K562 (cell line): Measurements from ENCODE around the gene ANKRD13D. TPM values are rescaled to one million over a fixed set of nuclear protein-coding genes. Genes with fewer than 3 reads are reported as not detected.
A peak's percentile ranks its signal among the peaks of the same experiment; 100 is the strongest.

Experiments used
- ARID3B ChIP-seq: fragments of 250-450 bp; sonication (Bioruptor Pico); IDR thresholded peaks from 2 replicates; pipeline ENCODE4 v1.4.0; 2020; ENCODE audit warnings: borderline replicate concordance
- ATF3 ChIP-seq, 2 experiments: fragments of 450-650 bp in 1 of 2; sonication (generic) in 1 of 2; formaldehyde crosslinking in 1 of 2; IDR thresholded peaks in 1 of 2; conservative IDR thresholded peaks in 1 of 2; 2 replicates each; pipeline versions ENCODE4 v1.6.1 to v1.8.1; 2016 to 2023; ENCODE audit warnings: mild to moderate bottlenecking in 2 of 2, moderate library complexity in 2 of 2, inconsistent platforms in 1 of 2, missing genetic modification reagents in 1 of 2
- BMI1 ChIP-seq: fragments of 150-350 bp; IDR thresholded peaks from 2 replicates; pipeline ENCODE4 v1.6.1; 2014; ENCODE audit warnings: low read length
- CHD2 ChIP-seq: IDR thresholded peaks from 2 replicates; pipeline ENCODE4 v1.6.1; 2011; ENCODE audit warnings: low read depth, low read length
- GTF2F1 ChIP-seq: IDR thresholded peaks from 2 replicates; pipeline ENCODE4 v1.6.1; 2011; ENCODE audit warnings: low read depth, low read length, improper control_type of control experiment
- GTF3C2 ChIP-seq: IDR thresholded peaks from 3 replicates; pipeline ENCODE4 v1.6.1; 2011; ENCODE audit warnings: borderline replicate concordance, mild to moderate bottlenecking, moderate library complexity; ENCODE audit not compliant: insufficient read length; ENCODE audit errors: extremely low read depth
- HNRNPH1 ChIP-seq: fragments of 200-400 bp; formaldehyde crosslinking; optimal IDR thresholded peaks from 2 replicates; pipeline ENCODE3; 2017; ENCODE audit warnings: low read depth, mild to moderate bottlenecking, low read length, moderate library complexity
- SLC30A9 ChIP-seq: fragments of 250-450 bp; sonication (Bioruptor Pico); IDR thresholded peaks from 2 replicates; pipeline ENCODE4 v1.8.0; 2022; ENCODE audit warnings: mild to moderate bottlenecking, moderate library complexity
- TAF1 ChIP-seq: IDR thresholded peaks from 2 replicates; pipeline ENCODE4 v1.6.1; 2011; ENCODE audit warnings: mild to moderate bottlenecking, low read length, moderate library complexity; ENCODE audit not compliant: insufficient read depth, control insufficient read depth, severe bottlenecking; ENCODE audit errors: extremely low read depth
- polyA plus RNA-seq, 8 experiments: library from polyadenylated mRNA; depleted of rRNA in 4 of 8; stranded (reverse) in 5 of 8; unstranded in 3 of 8; fragments of >200 nt; fragmentation: Nextera tagmentation in 2 of 8; fragmentation: Illumina TruSeq in 1 of 8; extraction: Ambion mirVana in 2 of 8; extraction: Trizol in 1 of 8; gene quantifications; 2 replicates each; pipeline versions ENCODE4 v1.2.1 to v1.2.3, GENCODE V29; 2011 to 2014; ENCODE audit warnings: inconsistent platforms in 1 of 8, missing spikeins in 1 of 8
- total RNA-seq, 7 experiments: library from RNA; depleted of rRNA in 6 of 7; stranded (reverse); fragments of >200 nt in 6 of 7; fragmentation: Illumina TruSeq in 2 of 7; extraction: Trizol in 2 of 7; gene quantifications; 2 replicates each; pipeline versions ENCODE4 v1.2.1 to v1.2.3, GENCODE V29; 2011 to 2021; ENCODE audit warnings: low replicate concordance in 1 of 7
- TF ChIP-seq, protein P1 (sequence below): IDR thresholded peaks from 2 replicates; pipeline ENCODE4 v1.6.1; 2011; ENCODE audit not compliant: insufficient read length; ENCODE audit errors: extremely low read depth
- TF ChIP-seq, protein P2 (sequence below): fragments of 250-450 bp; sonication (Bioruptor Pico); IDR thresholded peaks from 2 replicates; pipeline ENCODE4 v1.5.0; 2021; ENCODE audit warnings: mild to moderate bottlenecking, borderline replicate concordance
- TF ChIP-seq, protein P3 (sequence below): fragments of 150-350 bp; IDR thresholded peaks from 2 replicates; pipeline ENCODE4 v1.6.1; 2014; ENCODE audit warnings: low read depth, mild to moderate bottlenecking, low read length, borderline replicate concordance

ANKRD13D gene
- total and polyA plus RNA-seq, 9 of the 15 experiments (the other 6 are each of a cell fraction or from before 2014, with no cell fraction given), result 0.94 to 40.9 (median 22.4) TPM

DNA sequence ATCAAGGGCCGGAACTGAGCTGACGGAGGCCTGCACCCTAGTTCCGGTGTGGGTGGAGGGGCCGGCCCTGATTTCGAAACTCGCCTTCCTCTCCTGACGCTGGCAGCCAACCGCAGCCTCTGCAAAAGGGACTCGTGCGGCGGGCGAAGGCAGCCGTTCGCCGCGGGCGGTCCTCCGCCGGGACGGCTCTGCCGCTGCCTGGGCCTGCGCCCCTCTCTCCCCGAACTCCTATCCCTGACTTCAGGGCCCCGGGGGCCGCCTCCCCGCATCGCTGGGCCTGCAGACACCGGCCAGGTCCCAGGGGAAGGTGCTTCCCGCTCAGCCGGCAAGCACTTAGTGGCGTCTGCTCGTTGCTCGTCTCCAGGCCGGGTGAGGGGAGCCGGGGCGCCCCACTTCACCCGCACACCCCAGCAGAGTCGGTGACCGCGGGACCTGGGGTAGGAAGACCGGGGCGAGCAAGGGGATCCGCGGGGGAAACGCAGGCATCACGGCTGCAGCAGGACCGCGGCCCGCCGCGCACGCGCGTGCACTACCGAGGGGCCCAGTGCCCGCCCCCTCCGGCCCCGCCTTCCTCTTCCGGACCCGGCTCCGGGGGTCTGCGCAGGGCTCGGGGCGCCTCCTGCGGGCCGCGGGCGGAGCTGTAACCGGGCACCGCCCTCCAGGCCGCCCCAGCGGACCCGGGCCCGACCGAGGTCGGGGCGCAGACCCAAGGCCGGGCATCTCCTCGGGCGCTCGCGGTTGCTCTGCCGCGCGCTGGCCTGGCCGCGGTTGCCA is 464 bp upstream of the ANKRD13D start (continued):
- TF ChIP-seq TAF1, result peak; percentile 70
- TF ChIP-seq, protein P1, sequence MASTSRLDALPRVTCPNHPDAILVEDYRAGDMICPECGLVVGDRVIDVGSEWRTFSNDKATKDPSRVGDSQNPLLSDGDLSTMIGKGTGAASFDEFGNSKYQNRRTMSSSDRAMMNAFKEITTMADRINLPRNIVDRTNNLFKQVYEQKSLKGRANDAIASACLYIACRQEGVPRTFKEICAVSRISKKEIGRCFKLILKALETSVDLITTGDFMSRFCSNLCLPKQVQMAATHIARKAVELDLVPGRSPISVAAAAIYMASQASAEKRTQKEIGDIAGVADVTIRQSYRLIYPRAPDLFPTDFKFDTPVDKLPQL, result no peak
- TF ChIP-seq, protein P2, sequence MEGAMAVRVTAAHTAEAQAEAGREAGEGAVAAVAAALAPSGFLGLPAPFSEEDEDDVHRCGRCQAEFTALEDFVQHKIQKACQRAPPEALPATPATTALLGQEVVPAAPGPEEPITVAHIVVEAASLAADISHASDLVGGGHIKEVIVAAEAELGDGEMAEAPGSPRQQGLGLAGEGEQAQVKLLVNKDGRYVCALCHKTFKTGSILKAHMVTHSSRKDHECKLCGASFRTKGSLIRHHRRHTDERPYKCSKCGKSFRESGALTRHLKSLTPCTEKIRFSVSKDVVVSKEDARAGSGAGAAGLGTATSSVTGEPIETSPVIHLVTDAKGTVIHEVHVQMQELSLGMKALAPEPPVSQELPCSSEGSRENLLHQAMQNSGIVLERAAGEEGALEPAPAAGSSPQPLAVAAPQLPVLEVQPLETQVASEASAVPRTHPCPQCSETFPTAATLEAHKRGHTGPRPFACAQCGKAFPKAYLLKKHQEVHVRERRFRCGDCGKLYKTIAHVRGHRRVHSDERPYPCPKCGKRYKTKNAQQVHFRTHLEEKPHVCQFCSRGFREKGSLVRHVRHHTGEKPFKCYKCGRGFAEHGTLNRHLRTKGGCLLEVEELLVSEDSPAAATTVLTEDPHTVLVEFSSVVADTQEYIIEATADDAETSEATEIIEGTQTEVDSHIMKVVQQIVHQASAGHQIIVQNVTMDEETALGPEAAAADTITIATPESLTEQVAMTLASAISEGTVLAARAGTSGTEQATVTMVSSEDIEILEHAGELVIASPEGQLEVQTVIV (CRISPR knock-in tag), result no peak
- no peak for TF ChIP-seq GTF2F1
- TF ChIP-seq ARID3B, result no peak
- no peak for TF ChIP-seq SLC30A9
- peak; percentile 40 for TF ChIP-seq ATF3 (IDR thresholded peaks at IDR 0.05)
- 0 out of 2 replicates have a peak, but pooled peaks have one; percentile 57 for TF ChIP-seq ATF3 (CRISPR knock-in tag; conservative IDR thresholded peaks at IDR 0.05)
- TF ChIP-seq HNRNPH1, result no peak
- TF ChIP-seq, protein P3, sequence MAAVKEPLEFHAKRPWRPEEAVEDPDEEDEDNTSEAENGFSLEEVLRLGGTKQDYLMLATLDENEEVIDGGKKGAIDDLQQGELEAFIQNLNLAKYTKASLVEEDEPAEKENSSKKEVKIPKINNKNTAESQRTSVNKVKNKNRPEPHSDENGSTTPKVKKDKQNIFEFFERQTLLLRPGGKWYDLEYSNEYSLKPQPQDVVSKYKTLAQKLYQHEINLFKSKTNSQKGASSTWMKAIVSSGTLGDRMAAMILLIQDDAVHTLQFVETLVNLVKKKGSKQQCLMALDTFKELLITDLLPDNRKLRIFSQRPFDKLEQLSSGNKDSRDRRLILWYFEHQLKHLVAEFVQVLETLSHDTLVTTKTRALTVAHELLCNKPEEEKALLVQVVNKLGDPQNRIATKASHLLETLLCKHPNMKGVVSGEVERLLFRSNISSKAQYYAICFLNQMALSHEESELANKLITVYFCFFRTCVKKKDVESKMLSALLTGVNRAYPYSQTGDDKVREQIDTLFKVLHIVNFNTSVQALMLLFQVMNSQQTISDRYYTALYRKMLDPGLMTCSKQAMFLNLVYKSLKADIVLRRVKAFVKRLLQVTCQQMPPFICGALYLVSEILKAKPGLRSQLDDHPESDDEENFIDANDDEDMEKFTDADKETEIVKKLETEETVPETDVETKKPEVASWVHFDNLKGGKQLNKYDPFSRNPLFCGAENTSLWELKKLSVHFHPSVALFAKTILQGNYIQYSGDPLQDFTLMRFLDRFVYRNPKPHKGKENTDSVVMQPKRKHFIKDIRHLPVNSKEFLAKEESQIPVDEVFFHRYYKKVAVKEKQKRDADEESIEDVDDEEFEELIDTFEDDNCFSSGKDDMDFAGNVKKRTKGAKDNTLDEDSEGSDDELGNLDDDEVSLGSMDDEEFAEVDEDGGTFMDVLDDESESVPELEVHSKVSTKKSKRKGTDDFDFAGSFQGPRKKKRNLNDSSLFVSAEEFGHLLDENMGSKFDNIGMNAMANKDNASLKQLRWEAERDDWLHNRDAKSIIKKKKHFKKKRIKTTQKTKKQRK, result no peak
- no peak for TF ChIP-seq GTF3C2
- no peak for TF ChIP-seq BMI1
- TF ChIP-seq CHD2, result no peak
